HCT116 (cell line): ENCODE results near the gene SCARF2. TPM values are rescaled to one million over a fixed set of nuclear protein-coding genes. Genes with fewer than 3 reads are reported as not detected.

Source experiments
- ATAC-seq: fragments of 200-7000 bp; cut with Tn5 transposase; 2 replicates; pipeline ENCODE4 v1.9.1; 2020; ENCODE audit warnings: mild to moderate bottlenecking, moderate library complexity
- BruUV-seq: library from RNA; stranded (reverse); fragments of 400-500 nt; replicated peaks from 2 replicates; lab custom pipeline; 2021; lab: Mats Ljungman, UMichigan
- CTCF ChIA-PET: fragments of 300-600 bp; sonication (Branson Sonifier 250); formaldehyde crosslinking; loops from one replicate; lab custom pipeline; 2021; ENCODE audit warnings: antibody characterized with exemption; lab: Charles Lee
- POLR2A ChIA-PET: fragments of 300-600, 350-600 bp; sonication (Branson Sonifier 250); formaldehyde crosslinking; loops from one replicate; lab custom pipeline; 2021; ENCODE audit warnings: antibody characterized with exemption; lab: Charles Lee
- RAD21 ChIA-PET, 2 experiments: fragments of 300-600 bp; sonication (Branson Sonifier 250); formaldehyde crosslinking; loops; one replicate each; lab custom pipeline; 2023; ENCODE audit warnings: low total read pairs in 2 of 2; ENCODE audit not compliant: uncharacterized antibody in 2 of 2, unreplicated experiment in 2 of 2, low non-redundant PET in 1 of 2; lab: Charles Lee
- DNase-seq: peaks from one replicate; pipeline ENCODE4 v3.0.0-alpha.2; 2010; ENCODE audit warnings: low read depth, low spot score
- H2AFZ ChIP-seq: fragments of 200-600 bp; shearing (Covaris generic), sonication (generic); 2 replicates; pipeline ENCODE4 v1.6.1; 2017; ENCODE audit warnings: low read depth, mixed run types, mixed read lengths, antibody characterized with exemption, low read length; ENCODE audit not compliant: poor library complexity, severe bottlenecking
- H3K27ac ChIP-seq: 2 replicates; pipeline ENCODE4 v1.5.1; 2012; ENCODE audit warnings: low read depth, low read length
- H3K27me3 ChIP-seq: fragments of 200-600 bp; sonication (generic); 2 replicates; pipeline ENCODE4 v1.6.1; 2016; ENCODE audit warnings: mixed run types, low read length, mixed read lengths; ENCODE audit not compliant: insufficient read depth
- H3K36me3 ChIP-seq, 2 experiments: fragments of 200-500 bp in 1 of 2; fragments of 200-600 bp in 1 of 2; sonication (Bioruptor generic) in 1 of 2; sonication (generic) in 1 of 2; 2 replicates each; pipeline versions ENCODE4 v1.5.1 to v1.6.1; 2014 to 2016; ENCODE audit warnings: low read length in 2 of 2, inconsistent platforms in 1 of 2, mixed read lengths in 1 of 2, mixed run types in 1 of 2; ENCODE audit not compliant: insufficient read depth in 2 of 2, control insufficient read depth in 1 of 2
- H3K4me1 ChIP-seq, 2 experiments: fragments of 200-600 bp in 1 of 2; sonication (generic) in 1 of 2; 2 replicates each; pipeline versions ENCODE4 v1.5.1 to v1.6.1; 2012 to 2017; ENCODE audit warnings: low read length in 2 of 2, inconsistent platforms in 1 of 2, mild to moderate bottlenecking in 1 of 2, mixed read lengths in 1 of 2, mixed run types in 1 of 2, moderate library complexity in 1 of 2; ENCODE audit not compliant: insufficient read depth in 2 of 2, control insufficient read depth in 1 of 2
- H3K4me2 ChIP-seq: fragments of 200-600 bp; sonication (generic); 2 replicates; pipeline ENCODE4 v1.6.1; 2017; ENCODE audit warnings: mixed run types, low read length, mixed read lengths
- H3K4me3 ChIP-seq, 2 experiments: fragments of 200-600 bp in 1 of 2; sonication (generic) in 1 of 2; replicated peaks in 1 of 2; 2 replicates each; pipeline ENCODE4 v1.5.1; 2011 to 2016; ENCODE audit warnings: low read length in 2 of 2, control low read depth in 1 of 2, low read depth in 1 of 2, mild to moderate bottlenecking in 1 of 2, mixed read lengths in 1 of 2, mixed run types in 1 of 2
- H3K79me2 ChIP-seq: fragments of 200-600 bp; sonication (generic); 2 replicates; pipeline ENCODE4 v1.6.1; 2017; ENCODE audit warnings: mild to moderate bottlenecking, mixed run types, low read length, moderate library complexity, mixed read lengths; ENCODE audit not compliant: insufficient read depth
- H3K9ac ChIP-seq: fragments of 200-600 bp; sonication (generic); 2 replicates; pipeline ENCODE4 v1.6.1; 2016; ENCODE audit warnings: low read length, mixed read lengths
- H3K9me2 ChIP-seq: fragments of 200-600 bp; sonication (generic), shearing (Covaris generic); 2 replicates; pipeline ENCODE4 v1.6.1; 2017; ENCODE audit warnings: mixed run types, mild to moderate bottlenecking, moderate library complexity; ENCODE audit not compliant: insufficient read depth
- H3K9me3 ChIP-seq, 2 experiments: fragments of 200-500 bp in 1 of 2; fragments of 200-600 bp in 1 of 2; sonication (Bioruptor generic) in 1 of 2; sonication (generic) in 1 of 2; 2 replicates each; pipeline ENCODE4 v1.6.1; 2014 to 2017; ENCODE audit warnings: low read length in 2 of 2, mixed read lengths in 2 of 2, inconsistent platforms in 1 of 2, low read depth in 1 of 2, mild to moderate bottlenecking in 1 of 2, mixed run types in 1 of 2, moderate library complexity in 1 of 2; ENCODE audit not compliant: control insufficient read depth in 1 of 2, insufficient read depth in 1 of 2
- H4K20me1 ChIP-seq: fragments of 200-600 bp; sonication (generic), shearing (Covaris generic); 2 replicates; pipeline ENCODE4 v1.6.1; 2017; ENCODE audit warnings: mixed run types, mild to moderate bottlenecking, moderate library complexity; ENCODE audit not compliant: insufficient read depth
- CBX3 ChIP-seq: IDR thresholded peaks from 2 replicates; pipeline ENCODE4 v1.6.1; 2012; ENCODE audit warnings: low read depth
- CTCF ChIP-seq, 3 experiments: fragments of 200-600 bp in 1 of 3; sonication (generic) in 1 of 3; IDR thresholded peaks in 2 of 3; conservative IDR thresholded peaks in 1 of 3; 2 replicates each; pipeline ENCODE4 v1.5.1; 2012 to 2017; ENCODE audit warnings: low read depth in 2 of 3, low read length in 2 of 3, antibody characterized with exemption in 1 of 3, borderline replicate concordance in 1 of 3, control low read depth in 1 of 3, mild to moderate bottlenecking in 1 of 3, mixed read lengths in 1 of 3, mixed run types in 1 of 3, moderate library complexity in 1 of 3; ENCODE audit not compliant: insufficient read depth in 1 of 3
- EGR1 ChIP-seq: IDR thresholded peaks from 2 replicates; pipeline ENCODE4 v1.6.1; 2012; ENCODE audit warnings: low read depth
- ELF1 ChIP-seq: IDR thresholded peaks from 2 replicates; pipeline ENCODE4 v1.6.1; 2012; ENCODE audit warnings: low read depth, borderline replicate concordance
- EZH2 ChIP-seq: fragments of 200-600 bp; sonication (generic); IDR thresholded peaks from 2 replicates; pipeline ENCODE4 v1.6.1; 2017; ENCODE audit warnings: antibody characterized with exemption, mixed run types
- JUND ChIP-seq: IDR thresholded peaks from 2 replicates; pipeline ENCODE4 v1.6.1; 2012
- REST ChIP-seq: IDR thresholded peaks from 2 replicates; pipeline ENCODE4 v1.6.1; 2012; ENCODE audit warnings: low read depth
- TCF7L2 ChIP-seq: IDR thresholded peaks from 2 replicates; pipeline ENCODE4 v1.7.0; 2011; ENCODE audit warnings: borderline replicate concordance, inconsistent platforms; ENCODE audit not compliant: insufficient read depth, insufficient read length; ENCODE audit errors: extremely low read depth
- YY1 ChIP-seq: IDR thresholded peaks from 2 replicates; pipeline ENCODE4 v1.6.1; 2011; ENCODE audit warnings: low read length, low read depth, moderate library complexity, mild to moderate bottlenecking; ENCODE audit not compliant: insufficient replicate concordance; ENCODE audit errors: extremely low read depth
- intact Hi-C: fragments of 100-400 bp; cut with micrococcal nuclease; formaldehyde crosslinking; loops from 2 replicates; pipeline ENCODE4 v1.10.0; 2022
- total RNA-seq: library from RNA; stranded (reverse); gene quantifications from one replicate; pipeline ENCODE4 v1.2.1, GENCODE V29; 2021; ENCODE audit not compliant: unreplicated experiment

Gene SCARF2
- total RNA-seq, 1 experiment from 2014 or later = 2.5 TPM

GRCh38 chr22:20414450-20414849 lies 23.2 kb downstream of the SCARF2 start:
- TF ChIP-seq TCF7L2 (no peak), EZH2 (no peak), CTCF (IDR thresholded peaks at IDR 0.05 in 2 of 3, conservative IDR thresholded peaks at IDR 0.05 in 1 of 3; ENCODE audit: borderline replicate concordance in 1 of 3, insufficient read depth in 1 of 3, low read depth in 2 of 3, low read length in 2 of 3) (no peak), YY1 (no peak), REST (no peak), CBX3 (no peak), JUND (no peak), EGR1 (no peak), ELF1 (no peak)
- TF ChIP-seq, all 23 proteins: peak for 0
- Histone ChIP-seq H3K9me3 (no peaks in the 10 kb centered on the region), H3K4me1 (peaks cover 0 to 8% of the 10 kb centered on the region in 2 experiments; a peak in 1 of 4 replicates), H3K79me2 (no peaks in the 10 kb centered on the region), H3K4me3 (no peak overlapping the region), H3K27me3 (no peaks in the 10 kb centered on the region), H2AFZ (no peak overlapping the region), H3K4me2 (no peak overlapping the region), H4K20me1 (no peaks in the 10 kb centered on the region), H3K36me3 (no peaks in the 10 kb centered on the region), H3K9ac (no peak overlapping the region), H3K27ac (no peak overlapping the region), H3K9me2 (no peaks in the 10 kb centered on the region)
- RAD21 ChIA-PET = no interaction called here
- no peak for DNase-seq
- intact Hi-C loops = no loop called here
- POLR2A ChIA-PET = no interaction called here
- CTCF ChIA-PET = no interaction called here
- BruUV-seq = no TSS peak
- no peak for ATAC-seq
